ENCODE results near the gene SDHAF4.
A peak's percentile ranks its signal among the peaks of the same experiment; 100 is the strongest.
"Not testable (repeated sequence)": the region's sequence is repeated elsewhere in the genome, so short reads cannot be mapped to it uniquely, and the experiment has no call there.

SDHAF4 gene

GRCh38 chr6:70552286-70552940 lies 14.3 kb upstream of the SDHAF4 start:
- H3K9me3 Mint-ChIP-seq; H3K36me3 Mint-ChIP-seq (ENCODE audit: insufficient read depth); H3K27me3 Mint-ChIP-seq; H3K27ac Mint-ChIP-seq (ENCODE audit: low read depth); DNase-seq (ENCODE audit: low spot score in 2 of 2); ATAC-seq (replicated peaks; ENCODE audit: extremely low read depth, poor library complexity, severe bottlenecking); H3K4me1 Mint-ChIP-seq; H3K4me3 Mint-ChIP-seq: not testable (repeated sequence)

- no peaks in the 10 kb centered on the region for H3K27me3 Mint-ChIP-seq
- no peak overlapping the region for H3K27ac Mint-ChIP-seq (ENCODE audit: low read depth)
- DNase-seq (ENCODE audit: low spot score in 2 of 2) (no peak), ATAC-seq (replicated peaks; ENCODE audit: extremely low read depth, poor library complexity, severe bottlenecking) (no peak)
- no peaks in the 10 kb centered on the region for H3K4me1 Mint-ChIP-seq
- H3K36me3 Mint-ChIP-seq (ENCODE audit: insufficient read depth) = peaks cover 3% of the 10 kb centered on the region
- H3K9me3 Mint-ChIP-seq = no peaks in the 10 kb centered on the region
- H3K4me3 Mint-ChIP-seq = no peak overlapping the region
These were observed 13.8 kb upstream of the SDHAF4 start for GRCh38 chr6:70552974-70553373.

- no peak for ATAC-seq (replicated peaks; ENCODE audit: extremely low read depth, poor library complexity, severe bottlenecking)
- Mint-ChIP-seq H3K27ac (ENCODE audit: low read depth) (no peak overlapping the region), H3K9me3 (no peaks in the 10 kb centered on the region), H3K4me1 (no peaks in the 10 kb centered on the region), H3K27me3 (no peaks in the 10 kb centered on the region), H3K36me3 (ENCODE audit: insufficient read depth) (peaks cover 3% of the 10 kb centered on the region), H3K4me3 (no peak overlapping the region)
- DNase-seq (ENCODE audit: low spot score in 2 of 2) = no peak
These were observed 8.7 kb upstream of the SDHAF4 start for GRCh38 chr6:70557998-70558397.

GRCh38 chr6:70562401-70562800 lies 4.3 kb upstream of the SDHAF4 start:
- H3K4me1 Mint-ChIP-seq; H3K36me3 Mint-ChIP-seq (ENCODE audit: insufficient read depth); DNase-seq (ENCODE audit: low spot score in 2 of 2); H3K9me3 Mint-ChIP-seq; H3K27me3 Mint-ChIP-seq; ATAC-seq (replicated peaks; ENCODE audit: extremely low read depth, poor library complexity, severe bottlenecking); H3K27ac Mint-ChIP-seq (ENCODE audit: low read depth); H3K4me3 Mint-ChIP-seq: not testable (repeated sequence)

- no peak overlapping the region for H3K4me3 Mint-ChIP-seq
- ATAC-seq (replicated peaks; ENCODE audit: extremely low read depth, poor library complexity, severe bottlenecking) (no peak), DNase-seq (ENCODE audit: low spot score in 2 of 2) (no peak)
- peaks cover 2% of the 10 kb centered on the region for H3K36me3 Mint-ChIP-seq (ENCODE audit: insufficient read depth)
- H3K27ac Mint-ChIP-seq (ENCODE audit: low read depth) = no peak overlapping the region
- H3K9me3 Mint-ChIP-seq = no peaks in the 10 kb centered on the region
- peaks cover 7% of the 10 kb centered on the region for H3K4me1 Mint-ChIP-seq
- no peaks in the 10 kb centered on the region for H3K27me3 Mint-ChIP-seq
These were observed 3.2 kb upstream of the SDHAF4 start for GRCh38 chr6:70563530-70563929.

GRCh38 chr6:70574643-70575042 lies 7.9 kb downstream of the SDHAF4 start:
- no peak for DNase-seq (ENCODE audit: low spot score in 2 of 2)
- H3K4me1 Mint-ChIP-seq = peaks cover 4% of the 10 kb centered on the region
- H3K27ac Mint-ChIP-seq (ENCODE audit: low read depth) = no peak overlapping the region
- H3K36me3 Mint-ChIP-seq (ENCODE audit: insufficient read depth) = peaks cover 5% of the 10 kb centered on the region
- ATAC-seq (replicated peaks; ENCODE audit: extremely low read depth, poor library complexity, severe bottlenecking) = no peak
- H3K9me3 Mint-ChIP-seq = no peaks in the 10 kb centered on the region
- H3K27me3 Mint-ChIP-seq = no peaks in the 10 kb centered on the region
- H3K4me3 Mint-ChIP-seq = no peak overlapping the region

- H3K27ac Mint-ChIP-seq (ENCODE audit: low read depth) = no peak overlapping the region
- no peak for ATAC-seq (replicated peaks; ENCODE audit: extremely low read depth, poor library complexity, severe bottlenecking)
- DNase-seq (ENCODE audit: low spot score in 2 of 2) = no peak
- no peaks in the 10 kb centered on the region for H3K9me3 Mint-ChIP-seq
- no peaks in the 10 kb centered on the region for H3K27me3 Mint-ChIP-seq
- no peak overlapping the region for H3K4me3 Mint-ChIP-seq
- H3K4me1 Mint-ChIP-seq = no peaks in the 10 kb centered on the region
- H3K36me3 Mint-ChIP-seq (ENCODE audit: insufficient read depth) = peaks cover 5% of the 10 kb centered on the region
These were observed 9.3 kb downstream of the SDHAF4 start for GRCh38 chr6:70575899-70576495.

- Mint-ChIP-seq H3K27ac (ENCODE audit: low read depth) (no peak overlapping the region), H3K9me3 (no peaks in the 10 kb centered on the region), H3K36me3 (ENCODE audit: insufficient read depth) (peaks cover 15% of the 10 kb centered on the region)
These were observed 19.4 kb downstream of the SDHAF4 start for GRCh38 chr6:70586114-70586513.

GRCh38 chr6:70590400-70590799 lies 23.7 kb downstream of the SDHAF4 start:
- H3K27me3 Mint-ChIP-seq = no peaks in the 10 kb centered on the region
- H3K4me1 Mint-ChIP-seq = no peaks in the 10 kb centered on the region
- H3K4me3 Mint-ChIP-seq = no peak overlapping the region
- DNase-seq (ENCODE audit: low spot score in 2 of 2) (no peak), ATAC-seq (replicated peaks; ENCODE audit: extremely low read depth, poor library complexity, severe bottlenecking) (no peak)
- H3K9me3 Mint-ChIP-seq = no peaks in the 10 kb centered on the region
- H3K27ac Mint-ChIP-seq (ENCODE audit: low read depth) = no peak overlapping the region
- peaks cover 2% of the 10 kb centered on the region for H3K36me3 Mint-ChIP-seq (ENCODE audit: insufficient read depth)

More at GRCh38 chr6:70586114-70586513, 19.4 kb downstream of the SDHAF4 start:
- ATAC-seq (replicated peaks; ENCODE audit: extremely low read depth, poor library complexity, severe bottlenecking) = no peak
- Mint-ChIP-seq H3K4me1 (no peaks in the 10 kb centered on the region), H3K4me3 (no peak overlapping the region), H3K27me3 (no peaks in the 10 kb centered on the region)
- DNase-seq (ENCODE audit: low spot score in 2 of 2) = no peak

- H3K4me1 Mint-ChIP-seq = no peaks in the 10 kb centered on the region
- no peak for DNase-seq (ENCODE audit: low spot score in 2 of 2)
- no peak overlapping the region for H3K27ac Mint-ChIP-seq (ENCODE audit: low read depth)
- no peak overlapping the region for H3K4me3 Mint-ChIP-seq
- no peaks in the 10 kb centered on the region for H3K27me3 Mint-ChIP-seq
- no peaks in the 10 kb centered on the region for H3K9me3 Mint-ChIP-seq
- ATAC-seq (replicated peaks; ENCODE audit: extremely low read depth, poor library complexity, severe bottlenecking) = no peak
- peaks cover 2% of the 10 kb centered on the region for H3K36me3 Mint-ChIP-seq (ENCODE audit: insufficient read depth)
These were observed 25.8 kb downstream of the SDHAF4 start for GRCh38 chr6:70592391-70593117.

GRCh38 chr6:70593118-70593486 lies 26.4 kb downstream of the SDHAF4 start:
- ATAC-seq (replicated peaks; ENCODE audit: extremely low read depth, poor library complexity, severe bottlenecking) = no peak
- H3K4me3 Mint-ChIP-seq = no peak overlapping the region
- no peaks in the 10 kb centered on the region for H3K27me3 Mint-ChIP-seq
- DNase-seq (ENCODE audit: low spot score in 2 of 2) = no peak
- no peaks in the 10 kb centered on the region for H3K4me1 Mint-ChIP-seq
- peaks cover 2% of the 10 kb centered on the region for H3K36me3 Mint-ChIP-seq (ENCODE audit: insufficient read depth)
- H3K9me3 Mint-ChIP-seq = no peaks in the 10 kb centered on the region
- H3K27ac Mint-ChIP-seq (ENCODE audit: low read depth) = no peak overlapping the region

- DNase-seq (ENCODE audit: low spot score in 2 of 2) (no peak), ATAC-seq (replicated peaks; ENCODE audit: extremely low read depth, poor library complexity, severe bottlenecking) (peak; percentile 54)
- H3K36me3 Mint-ChIP-seq (ENCODE audit: insufficient read depth) = peaks cover 1% of the 10 kb centered on the region
- H3K27me3 Mint-ChIP-seq = no peaks in the 10 kb centered on the region
- H3K9me3 Mint-ChIP-seq = no peaks in the 10 kb centered on the region
- H3K27ac Mint-ChIP-seq (ENCODE audit: low read depth) = no peak overlapping the region
- H3K4me3 Mint-ChIP-seq = no peak overlapping the region
- no peaks in the 10 kb centered on the region for H3K4me1 Mint-ChIP-seq
These were observed 32.5 kb downstream of the SDHAF4 start for GRCh38 chr6:70599187-70599586.

- no peaks in the 10 kb centered on the region for H3K4me1 Mint-ChIP-seq
- H3K9me3 Mint-ChIP-seq = no peaks in the 10 kb centered on the region
- H3K36me3 Mint-ChIP-seq (ENCODE audit: insufficient read depth) = peaks cover 1% of the 10 kb centered on the region
- DNase-seq (ENCODE audit: low spot score in 2 of 2) (no peak), ATAC-seq (replicated peaks; ENCODE audit: extremely low read depth, poor library complexity, severe bottlenecking) (no peak)
- H3K27ac Mint-ChIP-seq (ENCODE audit: low read depth) = no peak overlapping the region
- no peaks in the 10 kb centered on the region for H3K27me3 Mint-ChIP-seq
- H3K4me3 Mint-ChIP-seq = no peak overlapping the region
These were observed 34.3 kb downstream of the SDHAF4 start for GRCh38 chr6:70601014-70601413.

Measured in central memory CD8-positive, alpha-beta T cell (primary cell).